ENCODE measurements around the gene SLC38A8. TPM values are rescaled to one million over a fixed set of nuclear protein-coding genes. Genes with fewer than 3 reads are reported as not detected.
A peak's percentile ranks its signal among the peaks of the same experiment; 100 is the strongest.

Gene SLC38A8
- total and polyA plus RNA-seq, 2 experiments from 2014 or later, result not detected

GRCh38 chr16:84043486-84044117 is 1.0 kb upstream of the SLC38A8 start:
- H3K9me3 ChIP-seq (ENCODE audit: low read depth), result no peaks in the 10 kb centered on the region
- H3K4me2 ChIP-seq, result peak overlapping the region; percentile 53
- no peak overlapping the region for H3K4me3 ChIP-seq
- no peak overlapping the region for H3K27ac ChIP-seq
- H3K36me3 ChIP-seq (replicated peaks; ENCODE audit: insufficient read depth, low read depth), result no peaks in the 10 kb centered on the region
- WGBS (ENCODE audit: low lambda C conversion rate, missing lambda C conversion rate), result 22% methylated on average over 18 of the region's 18 CpGs
- peaks cover 4% of the 10 kb centered on the region for H3K4me1 ChIP-seq (ENCODE audit: insufficient read depth)
- H3K27me3 ChIP-seq, result peaks cover 19% of the 10 kb centered on the region
- H2AFZ ChIP-seq, result no peak overlapping the region
- H4K20me1 ChIP-seq (ENCODE audit: insufficient read depth, poor library complexity, severe bottlenecking), result no peaks in the 10 kb centered on the region
- TF ChIP-seq EZH2 (IDR thresholded peaks at IDR 0.05; ENCODE audit: borderline replicate concordance) (no peak), EZH2phosphoT487 (IDR thresholded peaks at IDR 0.05; ENCODE audit: low read depth, severe bottlenecking, unreplicated experiment) (no peak)
- TF ChIP-seq, protein P1, sequence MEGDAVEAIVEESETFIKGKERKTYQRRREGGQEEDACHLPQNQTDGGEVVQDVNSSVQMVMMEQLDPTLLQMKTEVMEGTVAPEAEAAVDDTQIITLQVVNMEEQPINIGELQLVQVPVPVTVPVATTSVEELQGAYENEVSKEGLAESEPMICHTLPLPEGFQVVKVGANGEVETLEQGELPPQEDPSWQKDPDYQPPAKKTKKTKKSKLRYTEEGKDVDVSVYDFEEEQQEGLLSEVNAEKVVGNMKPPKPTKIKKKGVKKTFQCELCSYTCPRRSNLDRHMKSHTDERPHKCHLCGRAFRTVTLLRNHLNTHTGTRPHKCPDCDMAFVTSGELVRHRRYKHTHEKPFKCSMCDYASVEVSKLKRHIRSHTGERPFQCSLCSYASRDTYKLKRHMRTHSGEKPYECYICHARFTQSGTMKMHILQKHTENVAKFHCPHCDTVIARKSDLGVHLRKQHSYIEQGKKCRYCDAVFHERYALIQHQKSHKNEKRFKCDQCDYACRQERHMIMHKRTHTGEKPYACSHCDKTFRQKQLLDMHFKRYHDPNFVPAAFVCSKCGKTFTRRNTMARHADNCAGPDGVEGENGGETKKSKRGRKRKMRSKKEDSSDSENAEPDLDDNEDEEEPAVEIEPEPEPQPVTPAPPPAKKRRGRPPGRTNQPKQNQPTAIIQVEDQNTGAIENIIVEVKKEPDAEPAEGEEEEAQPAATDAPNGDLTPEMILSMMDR (IDR thresholded peaks at IDR 0.05; ENCODE audit: poor library complexity), result no peak
- H3K79me2 ChIP-seq, result no peaks in the 10 kb centered on the region
- DNase-seq (ENCODE audit: low spot score), result no peak
- no peaks in the 10 kb centered on the region for H3K9me2 ChIP-seq (replicated peaks; ENCODE audit: insufficient read depth)

- H3K27me3 ChIP-seq, result peaks cover 19% of the 10 kb centered on the region
These were observed 387 bp upstream of the SLC38A8 start for GRCh38 chr16:84042879-84043485.

GRCh38 chr16:84041881-84042280 is 714 bp downstream of the SLC38A8 start:
- WGBS (ENCODE audit: low lambda C conversion rate, missing lambda C conversion rate), result 88% methylated on average over 17 of the region's 17 CpGs
- Histone ChIP-seq H3K4me1 (ENCODE audit: insufficient read depth) (peaks cover 4% of the 10 kb centered on the region), H3K27ac (no peak overlapping the region), H3K79me2 (no peaks in the 10 kb centered on the region), H3K4me3 (no peak overlapping the region), H4K20me1 (ENCODE audit: insufficient read depth, poor library complexity, severe bottlenecking) (no peaks in the 10 kb centered on the region), H3K9me2 (replicated peaks; ENCODE audit: insufficient read depth) (no peaks in the 10 kb centered on the region), H3K4me2 (no peak overlapping the region), H3K9me3 (ENCODE audit: low read depth) (no peaks in the 10 kb centered on the region), H3K36me3 (replicated peaks; ENCODE audit: insufficient read depth, low read depth) (no peaks in the 10 kb centered on the region), H3K27me3 (peaks cover 19% of the 10 kb centered on the region), H2AFZ (no peak overlapping the region)
- no peak for TF ChIP-seq EZH2phosphoT487 (IDR thresholded peaks at IDR 0.05; ENCODE audit: low read depth, severe bottlenecking, unreplicated experiment)
- TF ChIP-seq, protein P1 (IDR thresholded peaks at IDR 0.05; ENCODE audit: poor library complexity), result no peak
- no peak for TF ChIP-seq EZH2 (IDR thresholded peaks at IDR 0.05; ENCODE audit: borderline replicate concordance)
- DNase-seq (ENCODE audit: low spot score), result no peak

More at GRCh38 chr16:84042879-84043485, 387 bp upstream of the SLC38A8 start:
- peak; percentile 44 for DNase-seq (ENCODE audit: low spot score)
- no peak overlapping the region for H2AFZ ChIP-seq
- H3K36me3 ChIP-seq (replicated peaks; ENCODE audit: insufficient read depth, low read depth), result no peaks in the 10 kb centered on the region
- no peak overlapping the region for H3K27ac ChIP-seq
- no peaks in the 10 kb centered on the region for H3K9me3 ChIP-seq (ENCODE audit: low read depth)
- no peaks in the 10 kb centered on the region for H4K20me1 ChIP-seq (ENCODE audit: insufficient read depth, poor library complexity, severe bottlenecking)
- H3K4me3 ChIP-seq, result no peak overlapping the region
- no peaks in the 10 kb centered on the region for H3K79me2 ChIP-seq
- H3K9me2 ChIP-seq (replicated peaks; ENCODE audit: insufficient read depth), result no peaks in the 10 kb centered on the region
- 36% methylated on average over 22 of the region's 22 CpGs for WGBS (ENCODE audit: low lambda C conversion rate, missing lambda C conversion rate)
- peak overlapping the region; percentile 53 for H3K4me2 ChIP-seq
- peaks cover 4% of the 10 kb centered on the region for H3K4me1 ChIP-seq (ENCODE audit: insufficient read depth)
- TF ChIP-seq, protein P1 (IDR thresholded peaks at IDR 0.05; ENCODE audit: poor library complexity), result no peak

Measured in hepatocyte (in vitro differentiated cells).